Kidney (tissue), 14 donors: Measurements from ENCODE around the gene FAM53A. TPM values are rescaled to one million over a fixed set of nuclear protein-coding genes. Genes with fewer than 3 reads are reported as not detected.
A peak's percentile ranks its signal among the peaks of the same experiment; 100 is the strongest.

Experiments used
- DNase-seq, 5 donors: peaks; one replicate each; pipeline ENCODE4 v3.0.0-alpha.2; 2013 to 2020
- FAIRE-seq: peaks from 2 replicates; lab custom pipeline; 2012; peaks lifted over from hg19 to GRCh38; lab: Jason Lieb, UNC
- H3K27ac ChIP-seq, 2 donors: one replicate each; pipeline ENCODE4 v1.7.0; 2013; ENCODE audit warnings: low read depth in 2 of 2, low read length in 2 of 2, inconsistent platforms in 1 of 2
- H3K27me3 ChIP-seq: one replicate; pipeline ENCODE4 v1.7.1; 2013; ENCODE audit warnings: low read length, inconsistent platforms; ENCODE audit not compliant: control insufficient read depth, insufficient read depth
- H3K36me3 ChIP-seq, 3 donors: one replicate each; pipeline versions ENCODE4 v1.7.0 to v1.7.1; 2013; ENCODE audit warnings: low read length in 3 of 3, control low read depth in 1 of 3, inconsistent platforms in 1 of 3; ENCODE audit not compliant: insufficient read depth in 3 of 3, control insufficient read depth in 2 of 3
- H3K4me1 ChIP-seq, 3 donors: one replicate each; pipeline versions ENCODE4 v1.7.0 to v1.7.1; 2013; ENCODE audit warnings: low read length in 3 of 3, inconsistent platforms in 1 of 3, low read depth in 1 of 3; ENCODE audit not compliant: control insufficient read depth in 2 of 3, insufficient read depth in 2 of 3
- H3K4me3 ChIP-seq, 3 donors: one replicate each; pipeline versions ENCODE4 v1.7.0 to v1.8.1; 2013; ENCODE audit warnings: low read length in 3 of 3, control low read depth in 1 of 3, inconsistent platforms in 1 of 3
- H3K9ac ChIP-seq, 3 donors: one replicate each; pipeline versions ENCODE4 v1.7.0 to v1.7.1; 2013; ENCODE audit warnings: low read length in 3 of 3, control low read depth in 1 of 3, inconsistent platforms in 1 of 3
- H3K9me3 ChIP-seq, 3 donors: one replicate each; pipeline versions ENCODE4 v1.7.0 to v1.7.1; 2013; ENCODE audit warnings: low read length in 3 of 3, control low read depth in 1 of 3, inconsistent platforms in 1 of 3; ENCODE audit not compliant: control insufficient read depth in 2 of 3, insufficient read depth in 1 of 3
- CTCF ChIP-seq: IDR thresholded peaks from 3 replicates; pipeline ENCODE4 v1.5.1; 2012; ENCODE audit warnings: mild to moderate bottlenecking, moderate library complexity, borderline replicate concordance; ENCODE audit not compliant: insufficient read depth; ENCODE audit errors: extremely low read depth
- intact Hi-C: fragments of 100-400 bp; cut with DNase I; formaldehyde crosslinking; loops from one replicate; pipeline ENCODE4 v1.11.1; 2022
- polyA plus RNA-seq: library from polyadenylated mRNA; stranded (reverse); fragments of 350-450 nt; fragmentation: Illumina TruSeq; extraction: RNeasy Lipid Tissue Mini Kit (QIAGEN cat#74804); gene quantifications from one replicate; pipeline ENCODE4 v1.2.3, GENCODE V29; 2014; ENCODE audit warnings: low read depth, low replicate concordance; ENCODE audit not compliant: insufficient read depth
- total RNA-seq: library from RNA; stranded (reverse); fragmentation: NEBNext Ultra II Directional; extraction: Animal tissue kit (Norgen Biotek cat#: 25700); gene quantifications from one replicate; pipeline ENCODE4 v1.2.1, GENCODE V29; 2021
- donor health status: control.
- donor health status: control.
- donor health status: control.
- donor health status: control.
- donor health status: control.
- donor health status: DM: yes; HTN: yes; CAD: no.
- donor health status: Normal renal cell carcinoma (clear cell type).

Gene FAM53A
- total and polyA plus RNA-seq, 2 donors from 2014 or later = 1.2 to 2.9 TPM

- peaks cover 0 to 21% (median 9%) of the 10 kb centered on the region in 3 donors for H3K9me3 ChIP-seq
Measured at GRCh38 chr4:1590244-1590643, 93.9 kb downstream of the FAM53A start.

More at GRCh38 chr4:1590244-1590643, 93.9 kb downstream of the FAM53A start:
- intact Hi-C loops = no loop called here
- Histone ChIP-seq H3K36me3 (no peaks in the 10 kb centered on the region), H3K4me3 (no peak overlapping the region), H3K27me3 (no peaks in the 10 kb centered on the region), H3K27ac (no peak overlapping the region), H3K4me1 (no peaks in the 10 kb centered on the region), H3K9ac (no peak overlapping the region)
- FAIRE-seq (no peak), DNase-seq (peak in 1 of 5 donors; percentile 7)
- TF ChIP-seq CTCF = no peak

Other genes with a start within 250 kb of the FAM53A start
- 30.7 TPM for gene SLBP, start 28.0 kb upstream of the FAM53A start, total RNA-seq
- 42.8 TPM for gene SLBP, start 28.0 kb upstream of the FAM53A start, polyA plus RNA-seq
- gene TMEM129, start 37.0 kb upstream of the FAM53A start, total RNA-seq = 48.2 TPM
- 60.0 TPM for gene TMEM129, start 37.0 kb upstream of the FAM53A start, polyA plus RNA-seq
- 12.2 TPM for gene TACC3, start 37.2 kb upstream of the FAM53A start, total RNA-seq
- 4.9 TPM for gene TACC3, start 37.2 kb upstream of the FAM53A start, polyA plus RNA-seq
- gene FGFR3, start 109.0 kb upstream of the FAM53A start, total RNA-seq = 25.5 TPM
- gene FGFR3, start 109.0 kb upstream of the FAM53A start, polyA plus RNA-seq = 28.5 TPM
- gene LETM1, start 171.8 kb upstream of the FAM53A start, total RNA-seq = 46.4 TPM
- 20.0 TPM for gene LETM1, start 171.8 kb upstream of the FAM53A start, polyA plus RNA-seq
- 51.2 TPM for gene NSD2, start 187.1 kb upstream of the FAM53A start, total RNA-seq
- gene NSD2, start 187.1 kb upstream of the FAM53A start, polyA plus RNA-seq = 5.5 TPM